ENCODE data around the gene ACTN2. TPM values are rescaled to one million over a fixed set of nuclear protein-coding genes. Genes with fewer than 3 reads are reported as not detected.
A peak's percentile ranks its signal among the peaks of the same experiment; 100 is the strongest.

ACTN2 gene
- total RNA-seq, 1 donor from 2014 or later, result 59.1 TPM

DNA sequence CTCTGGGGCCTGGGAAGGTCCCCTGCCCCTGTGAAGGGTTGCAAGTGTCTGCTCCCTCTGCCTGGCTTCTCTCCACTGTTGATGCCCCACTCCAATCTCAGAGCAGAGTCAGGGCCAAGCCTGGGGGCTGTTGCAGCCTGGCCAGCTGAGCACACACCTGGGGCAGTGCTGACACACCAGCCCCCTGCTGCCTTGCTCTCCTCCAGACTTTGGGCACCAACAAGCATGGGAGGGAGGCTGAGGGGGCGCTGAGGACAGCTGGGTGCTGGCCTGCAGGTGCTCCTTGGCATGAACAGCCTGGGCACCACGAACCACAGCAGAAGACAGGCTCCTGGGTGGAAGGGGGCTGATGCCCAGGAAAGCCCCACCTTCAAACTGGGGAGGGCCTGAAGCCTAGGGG, 99.2 kb downstream of the ACTN2 start:
- no peak for DNase-seq

DNA sequence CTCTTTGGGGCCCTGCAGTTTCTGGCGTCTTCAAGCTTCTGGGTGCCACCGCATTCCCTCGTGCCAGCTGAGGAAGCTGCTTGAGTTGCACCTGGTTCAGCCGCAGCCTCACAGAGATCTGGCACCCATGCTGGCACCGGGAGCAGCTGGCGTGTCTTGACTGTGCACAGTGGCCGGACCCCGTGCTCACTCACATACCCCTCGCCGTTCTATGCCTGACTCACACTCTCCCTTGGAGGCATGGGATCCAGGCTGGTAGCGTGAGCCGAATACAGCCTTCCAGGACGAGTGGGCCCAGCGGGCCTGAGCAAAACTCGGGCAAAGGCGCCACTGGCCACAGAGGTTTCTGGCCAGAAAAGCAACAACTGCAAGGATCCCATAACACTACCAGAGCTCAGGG, 100.2 kb downstream of the ACTN2 start:
- DNase-seq, result no peak

DNA sequence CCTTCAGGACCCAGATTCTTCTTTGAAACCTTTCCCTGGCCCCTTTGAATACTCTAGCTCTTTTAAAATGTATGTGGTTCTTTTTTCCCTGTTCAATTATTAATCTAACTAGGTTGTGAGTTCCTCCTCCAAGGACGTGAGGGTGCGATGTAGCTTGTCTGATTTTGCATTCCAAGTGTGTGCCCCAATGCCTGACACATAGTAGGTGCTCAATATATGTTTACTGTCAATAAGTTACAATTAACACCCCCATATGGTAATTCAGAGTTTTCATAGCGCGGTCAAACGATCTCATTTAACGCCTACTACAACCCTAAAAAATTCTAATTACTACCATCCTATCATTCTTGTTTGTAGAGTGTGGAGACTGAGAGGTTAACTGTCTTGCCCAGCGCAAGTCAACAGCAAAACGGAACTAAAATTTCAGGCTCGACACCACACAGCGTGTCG, 108.3 kb downstream of the ACTN2 start:
- no peak for DNase-seq

DNA sequence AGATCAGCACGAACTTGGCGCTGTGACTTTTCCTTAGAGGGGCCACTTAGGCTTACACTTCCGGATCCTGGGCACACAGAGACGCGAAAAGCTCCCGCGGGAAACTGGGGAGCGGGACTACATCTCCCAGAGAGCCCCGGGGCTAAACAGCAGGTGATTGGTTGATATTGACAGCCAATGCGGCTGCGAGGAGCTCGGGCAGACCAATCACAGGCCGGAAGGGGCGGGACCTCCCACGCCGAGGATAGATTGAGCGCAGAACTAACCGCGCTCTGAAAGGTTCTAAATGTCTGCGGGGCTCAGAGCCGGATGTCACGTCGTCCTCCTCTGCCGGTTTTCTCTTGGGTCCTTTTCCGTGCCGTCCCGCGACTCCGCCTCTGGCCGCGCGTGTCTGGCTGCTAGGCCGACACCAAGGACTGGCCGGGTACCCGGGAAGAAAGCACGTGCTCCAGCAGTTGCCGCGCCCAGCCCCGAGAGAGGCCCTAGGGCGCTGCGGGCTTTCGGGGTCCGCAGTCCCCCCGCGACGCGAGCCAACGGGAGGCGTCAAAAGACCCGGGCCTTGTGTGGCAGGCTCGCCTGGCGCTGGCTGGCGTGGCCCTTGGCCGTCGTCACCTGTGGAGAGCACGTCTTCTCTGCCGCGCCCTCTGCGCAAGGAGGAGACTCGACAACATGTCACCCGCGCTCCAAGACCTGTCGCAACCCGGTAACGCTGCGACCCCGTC, 108.9 kb downstream of the ACTN2 start, which contains the start of gene MTR:
TSS of gene MTR (plus strand) at position 258 of the 722 bp plus-strand sequence. CDS start at position 670, 412 bp downstream.
- peak; percentile 98 for DNase-seq

DNA sequence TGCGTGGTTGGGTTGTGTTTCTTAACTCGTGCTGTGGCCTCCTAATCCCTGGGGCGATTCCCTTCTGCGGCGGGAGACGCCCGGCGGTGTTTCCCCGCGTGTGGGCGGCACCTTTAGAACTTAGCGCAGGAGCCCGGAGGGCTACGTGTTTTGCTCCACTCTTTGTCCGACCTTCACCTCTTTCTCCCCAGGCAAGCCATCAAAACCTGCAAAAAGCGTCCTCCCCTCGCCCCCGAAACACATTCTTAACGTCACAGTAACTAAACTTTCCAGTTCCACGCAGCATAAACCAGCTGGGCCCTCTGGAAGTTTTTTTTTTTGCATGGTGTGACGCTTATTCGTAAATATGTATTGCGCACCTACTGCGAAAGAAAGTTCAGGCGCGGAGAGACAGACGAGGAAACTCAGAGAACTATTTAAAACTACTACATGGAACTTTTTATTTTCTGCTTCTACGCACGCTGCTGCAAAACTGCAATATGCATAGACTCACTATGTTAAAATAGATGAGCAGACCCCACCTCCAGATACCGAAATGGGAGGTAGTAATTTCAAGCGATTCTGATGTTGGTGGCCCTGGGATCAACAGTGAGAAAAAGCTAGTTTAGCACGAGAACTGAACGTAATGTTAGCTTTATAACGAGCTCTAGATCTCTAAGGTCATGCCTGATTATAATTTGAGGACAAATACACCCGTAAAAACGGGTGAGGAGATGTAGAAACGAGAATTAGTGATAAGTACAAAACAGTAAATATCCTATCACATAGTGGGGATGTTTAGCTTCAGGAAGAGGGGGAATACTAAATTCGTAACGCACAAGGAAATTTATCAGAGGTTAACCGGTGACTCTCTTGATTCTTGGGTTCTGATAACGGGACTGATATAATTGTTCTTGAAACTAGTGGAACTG, 109.7 kb downstream of the ACTN2 start:
- no peak for DNase-seq

DNA sequence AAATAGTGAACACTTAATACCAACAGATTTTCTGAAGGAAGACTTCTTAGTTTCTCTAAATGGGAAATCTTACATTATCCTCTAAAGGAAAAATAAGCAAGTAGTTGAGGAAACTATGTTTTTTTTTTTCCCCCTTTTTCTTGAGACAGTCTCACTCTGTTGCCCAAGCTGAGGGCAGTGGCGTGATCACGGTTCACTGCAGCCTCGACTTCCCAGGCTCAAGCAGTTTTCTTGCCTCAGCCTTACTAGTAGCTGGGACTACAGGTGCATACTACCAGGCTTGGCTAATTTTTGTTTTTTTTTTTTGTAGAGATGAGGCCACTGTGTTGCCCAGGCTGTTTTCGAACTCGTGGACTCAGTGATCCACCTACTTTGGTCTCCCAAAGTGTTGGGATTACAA, 112.7 kb downstream of the ACTN2 start:
- DNase-seq, result no peak

DNA sequence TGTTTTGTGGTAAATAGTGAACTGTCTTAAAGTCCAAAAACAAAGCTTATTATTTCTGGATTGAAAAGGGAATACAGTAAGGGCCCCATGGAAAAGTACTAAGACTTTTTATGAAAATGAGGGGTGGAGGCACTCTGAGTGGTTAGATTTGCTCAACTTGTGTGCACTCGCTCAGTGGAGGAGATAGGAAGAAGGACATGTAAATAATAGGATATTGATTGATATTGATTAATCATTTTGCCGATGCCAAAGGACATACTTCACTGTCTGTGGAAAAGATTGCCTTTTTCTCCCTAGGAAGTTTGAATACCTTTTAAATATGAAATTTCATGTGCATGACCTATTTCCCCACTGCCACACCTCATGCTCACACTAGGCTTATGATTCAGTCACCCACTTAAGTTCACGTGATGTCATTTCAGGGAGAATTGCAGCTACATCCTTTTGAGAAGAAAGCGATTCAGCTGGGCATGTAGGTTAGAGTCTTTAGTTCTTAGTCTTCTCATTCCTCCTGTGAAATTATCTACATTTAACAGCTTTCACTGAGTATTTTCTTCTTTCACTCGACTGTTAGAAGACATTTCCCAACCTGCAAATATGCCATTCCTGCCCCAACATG, 113.8 kb downstream of the ACTN2 start:
- no peak for DNase-seq

DNA sequence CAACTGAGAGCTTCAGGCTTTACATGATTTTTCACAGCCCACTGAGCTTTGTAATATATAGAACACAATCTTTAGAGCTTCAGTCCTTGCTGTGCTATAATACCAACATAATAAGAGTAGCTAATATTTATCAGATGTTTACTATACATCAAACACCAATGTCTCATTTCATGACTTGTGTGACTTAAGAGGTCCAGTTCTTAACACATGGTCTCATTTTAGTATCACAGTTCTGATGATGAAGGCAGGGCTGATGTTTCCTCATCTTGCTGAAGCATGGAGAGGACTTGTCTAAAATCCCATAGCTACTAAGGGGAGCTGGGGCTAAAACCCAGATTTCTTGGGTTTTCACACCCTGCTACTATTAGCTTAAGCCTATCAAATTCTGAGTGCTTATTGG, 114.3 kb downstream of the ACTN2 start:
- DNase-seq, result no peak

DNA sequence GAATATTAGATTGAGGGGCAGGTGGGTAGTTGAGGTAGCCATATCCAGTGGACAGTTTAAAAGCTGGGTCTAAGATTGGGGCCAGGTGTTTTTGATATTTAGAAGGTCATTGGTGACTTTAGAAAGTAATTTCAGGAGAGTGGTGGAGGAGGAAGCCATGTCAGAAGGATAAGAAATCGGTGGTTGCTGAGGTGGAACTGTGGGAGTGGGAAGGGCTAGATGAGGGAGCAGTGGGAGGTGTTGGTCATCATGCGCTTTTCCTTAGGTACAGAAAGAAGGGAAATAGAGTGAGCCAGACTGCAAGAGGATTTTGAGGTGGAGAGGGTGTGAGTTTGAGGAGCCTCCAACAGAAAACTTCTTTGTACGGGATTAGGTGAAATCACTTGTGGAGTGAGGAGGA, 116.0 kb downstream of the ACTN2 start:
- no peak for DNase-seq

DNA sequence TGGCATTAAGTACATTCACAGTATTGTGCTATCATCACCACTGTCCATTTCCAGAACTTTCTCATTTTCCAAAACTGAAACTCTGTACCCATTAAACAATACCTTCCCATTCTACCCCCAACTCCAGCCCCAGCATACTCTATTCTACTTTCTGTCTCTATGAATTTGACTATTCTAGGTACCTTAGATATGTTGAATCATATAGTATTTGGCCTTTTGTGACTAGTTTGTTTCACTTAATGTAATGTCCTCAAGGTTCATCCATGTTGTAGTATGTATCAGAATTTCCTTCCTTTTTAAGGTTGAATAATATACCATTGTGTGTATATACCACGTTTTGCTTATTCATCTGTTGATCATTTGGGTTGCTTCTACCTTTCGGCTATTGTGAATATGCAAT, 120.3 kb downstream of the ACTN2 start:
- DNase-seq, result no peak

DNA sequence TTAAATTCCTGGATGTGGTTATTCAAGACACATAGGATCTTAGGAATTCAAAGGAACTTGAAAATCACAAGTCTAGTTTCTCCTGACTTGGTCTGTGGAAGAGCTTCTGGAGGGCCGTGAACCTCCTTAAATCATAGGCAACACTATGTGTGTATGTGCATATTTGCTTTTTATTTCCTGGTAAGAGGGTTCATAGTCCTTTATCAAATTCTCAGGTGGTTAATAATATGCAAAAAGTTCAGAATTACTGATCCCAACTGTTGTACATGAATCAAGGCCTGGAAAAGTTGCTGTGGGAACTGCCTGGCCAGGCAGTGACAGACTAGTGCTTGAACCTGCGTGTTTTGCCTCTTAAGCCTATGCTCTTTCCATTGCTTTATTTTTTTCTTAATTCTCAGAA, 121.7 kb downstream of the ACTN2 start:
- no peak for DNase-seq

DNA sequence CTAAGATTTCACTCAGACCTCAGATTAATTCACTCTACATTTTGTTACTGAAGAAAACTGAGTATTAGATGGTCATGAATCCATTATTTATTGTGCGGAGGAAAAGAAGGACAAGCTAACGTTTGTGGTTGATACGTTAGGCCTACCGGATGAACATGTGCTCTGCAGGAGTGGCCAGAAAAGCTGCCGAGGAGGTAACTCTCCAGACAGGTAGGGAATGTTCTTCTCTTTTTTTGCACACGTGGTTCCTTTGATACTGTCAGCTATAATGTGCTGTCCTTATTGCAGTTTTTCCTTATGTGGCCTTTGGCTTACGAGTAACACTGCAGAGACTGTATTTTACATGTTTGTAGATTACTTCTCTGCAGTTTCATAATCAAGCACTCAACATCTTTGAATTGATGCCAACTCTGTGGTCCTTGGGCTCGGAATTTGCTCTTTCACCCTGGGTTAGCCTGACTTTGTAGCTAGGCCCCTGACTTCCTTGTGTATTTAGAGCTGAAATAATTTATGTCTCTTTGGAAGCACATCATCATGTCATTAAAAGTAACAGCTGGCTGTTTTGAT, 122.3 kb downstream of the ACTN2 start:
- DNase-seq, result no peak

DNA sequence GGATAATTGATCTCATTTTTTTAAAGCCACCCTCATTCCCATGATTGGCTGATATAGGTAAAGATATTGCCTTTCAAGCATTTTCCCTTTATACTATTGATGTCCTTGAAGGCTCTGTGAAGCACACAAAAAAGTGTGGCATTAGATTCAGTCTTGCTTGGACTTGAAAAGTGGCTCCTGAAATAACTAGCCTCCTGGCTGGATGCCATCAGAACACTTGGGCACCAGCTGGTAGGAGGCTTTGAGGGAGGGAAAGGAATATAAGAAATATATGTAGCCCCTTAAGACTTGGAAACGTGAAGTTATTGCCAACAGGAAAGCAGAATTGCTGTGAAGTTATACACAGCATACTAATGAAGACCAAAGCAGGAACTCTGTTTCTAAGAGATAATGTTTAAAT, 122.8 kb downstream of the ACTN2 start:
- no peak for DNase-seq

DNA sequence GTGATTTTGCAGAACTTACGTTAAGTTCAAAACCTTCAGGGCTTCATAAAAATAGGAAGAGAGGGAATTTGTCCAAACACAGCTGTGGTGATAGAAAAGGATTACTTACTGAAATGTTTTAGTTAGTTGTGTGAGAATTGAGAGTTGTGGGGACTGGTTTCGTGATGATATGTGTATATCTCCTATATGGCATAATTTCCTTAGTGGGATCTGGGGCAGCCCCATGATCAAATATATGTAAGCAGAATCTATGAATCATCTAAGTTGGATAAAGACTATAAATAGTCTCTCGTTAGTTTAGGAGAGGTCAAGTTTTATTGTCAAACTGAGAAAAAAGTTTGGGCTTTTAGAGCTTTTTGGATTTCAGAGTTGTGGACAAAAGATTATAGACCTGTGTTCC, 123.7 kb downstream of the ACTN2 start:
- no peak for DNase-seq

DNA sequence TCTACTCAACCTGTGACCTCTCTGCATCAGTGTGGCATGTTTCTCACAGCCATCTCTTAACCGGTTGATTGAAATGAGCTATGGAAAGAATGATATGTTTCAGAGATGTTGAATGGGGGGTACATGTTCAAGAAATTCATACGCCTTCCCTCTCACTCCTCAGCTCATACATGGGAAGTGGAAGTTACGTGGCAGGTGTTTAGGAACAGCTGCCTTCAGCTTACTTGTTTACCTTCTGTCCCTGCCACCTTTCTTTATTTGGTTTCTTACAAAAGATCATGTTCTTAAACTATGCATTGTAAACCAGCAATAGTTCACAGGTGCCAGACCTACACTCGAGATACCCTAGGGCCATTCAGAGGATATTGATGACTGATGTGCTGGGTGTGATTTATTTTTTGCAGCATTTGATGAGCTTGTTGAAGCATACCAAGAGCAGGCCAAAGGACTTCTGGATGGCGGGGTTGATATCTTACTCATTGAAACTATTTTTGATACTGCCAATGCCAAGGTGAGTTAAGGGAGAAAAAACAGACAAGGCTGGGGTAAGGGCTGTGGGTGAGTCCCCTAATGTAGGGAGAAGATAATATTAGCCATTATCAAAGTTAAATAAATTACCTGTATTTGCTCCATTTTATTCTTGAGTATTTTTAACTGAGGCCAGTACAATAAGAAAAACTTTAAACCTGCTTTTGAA, 126.2 kb downstream of the ACTN2 start:
- no peak for DNase-seq

Other genes starting within 250 kb of the ACTN2 start
- 203 TPM for gene LGALS8, start 162.5 kb upstream of the ACTN2 start, total RNA-seq
- gene HEATR1, start 82.0 kb upstream of the ACTN2 start, total RNA-seq, result 77.2 TPM
- 28.4 TPM for gene MTR, start 108.8 kb downstream of the ACTN2 start, total RNA-seq